GM23338 (cell line): ENCODE results near the gene FAF2. TPM values are rescaled to one million over a fixed set of nuclear protein-coding genes. Genes with fewer than 3 reads are reported as not detected.

ENCODE experiments used
- ATAC-seq: fragments of 200-7000 bp; cut with Tn5 transposase; 3 replicates; pipeline ENCODE4 v1.9.1; 2020
- DNase-seq: peaks from one replicate; pipeline ENCODE4 v3.0.0-alpha.2; 2015; ENCODE audit warnings: low spot score
- H2AFZ ChIP-seq: fragments of 200-600 bp; sonication (generic); 2 replicates; pipeline ENCODE4 v1.8.0; 2016; ENCODE audit warnings: antibody characterized with exemption, mild to moderate bottlenecking, moderate library complexity
- H3F3A ChIP-seq: fragments of 200-600 bp; sonication (generic); replicated peaks from 2 replicates; pipeline ENCODE4 v1.8.0; 2017; ENCODE audit warnings: antibody characterized with exemption, mixed run types, low read depth
- H3K27ac ChIP-seq: fragments of 200-600 bp; sonication (generic); 2 replicates; pipeline ENCODE4 v1.6.1; 2016; ENCODE audit warnings: low read depth
- H3K27me3 ChIP-seq: fragments of 200-600 bp; sonication (generic); 2 replicates; pipeline ENCODE4 v1.8.0; 2016; ENCODE audit warnings: mild to moderate bottlenecking, mixed run types, moderate library complexity; ENCODE audit not compliant: insufficient read depth
- H3K36me3 ChIP-seq: fragments of 200-600 bp; sonication (generic); 2 replicates; pipeline ENCODE4 v1.8.0; 2016; ENCODE audit warnings: mild to moderate bottlenecking; ENCODE audit not compliant: insufficient read depth
- H3K4me1 ChIP-seq: fragments of 200-600 bp; sonication (generic); 2 replicates; pipeline ENCODE4 v1.8.0; 2016; ENCODE audit warnings: mild to moderate bottlenecking, moderate library complexity; ENCODE audit not compliant: insufficient read depth
- H3K4me2 ChIP-seq: fragments of 200-600 bp; sonication (generic); 2 replicates; pipeline ENCODE4 v1.7.1; 2017; ENCODE audit warnings: mixed run types
- H3K4me3 ChIP-seq: fragments of 200-600 bp; sonication (generic); 2 replicates; pipeline ENCODE4 v1.6.1; 2016; ENCODE audit warnings: mixed run types
- H3K79me2 ChIP-seq: fragments of 200-600 bp; sonication (generic); replicated peaks from 2 replicates; pipeline ENCODE4 v1.8.0; 2017; ENCODE audit warnings: mild to moderate bottlenecking; ENCODE audit not compliant: insufficient read depth
- H3K9me2 ChIP-seq: fragments of 200-600 bp; sonication (generic); 2 replicates; pipeline ENCODE4 v1.8.0; 2017; ENCODE audit not compliant: insufficient read depth
- H4K20me1 ChIP-seq: fragments of 200-600 bp; sonication (generic); replicated peaks from 2 replicates; pipeline ENCODE4 v1.8.0; 2017; ENCODE audit warnings: mild to moderate bottlenecking; ENCODE audit not compliant: insufficient read depth
- H3K27ac Mint-ChIP-seq: 2 replicates; pipeline ENCODE4 v1.8.0; 2020; ENCODE audit warnings: inconsistent platforms, mild to moderate bottlenecking, moderate library complexity, mixed read lengths
- H3K27me3 Mint-ChIP-seq: 3 replicates; pipeline ENCODE4 v1.8.0; 2022; ENCODE audit warnings: low read depth, mild to moderate bottlenecking, moderate library complexity, mixed read lengths, inconsistent platforms; ENCODE audit not compliant: insufficient read depth, poor library complexity
- H3K36me3 Mint-ChIP-seq: 3 replicates; pipeline ENCODE4 v1.8.0; 2021; ENCODE audit warnings: low read depth, mild to moderate bottlenecking, inconsistent platforms, moderate library complexity, mixed read lengths
- H3K4me1 Mint-ChIP-seq: 3 replicates; pipeline ENCODE4 v1.8.0; 2020; ENCODE audit warnings: mild to moderate bottlenecking, inconsistent platforms, mixed read lengths
- H3K4me3 Mint-ChIP-seq: 3 replicates; pipeline ENCODE4 v1.8.0; 2021; ENCODE audit warnings: moderate library complexity, mild to moderate bottlenecking, inconsistent platforms, mixed read lengths
- H3K9me3 Mint-ChIP-seq: 3 replicates; pipeline ENCODE4 v1.8.0; 2020; ENCODE audit warnings: moderate library complexity, mild to moderate bottlenecking, inconsistent platforms, mixed read lengths
- CREB1 ChIP-seq: fragments of 250-450 bp; sonication (Bioruptor Pico); IDR thresholded peaks from 2 replicates; pipeline ENCODE4 v1.5.0; 2020; ENCODE audit warnings: low read depth, mild to moderate bottlenecking, moderate library complexity
- EZH2phosphoT487 ChIP-seq: fragments of 200-600 bp; sonication (generic); IDR thresholded peaks from one replicate; pipeline ENCODE4 v1.8.1; 2018; ENCODE audit warnings: antibody characterized with exemption; ENCODE audit not compliant: unreplicated experiment
- JUNB ChIP-seq: IDR thresholded peaks from one replicate; pipeline ENCODE4 v1.6.1; 2016; ENCODE audit warnings: antibody characterized with exemption; ENCODE audit not compliant: unreplicated experiment
- NANOG ChIP-seq: IDR thresholded peaks from 2 replicates; pipeline ENCODE4 v1.6.1; 2016; ENCODE audit warnings: antibody characterized with exemption, borderline replicate concordance
- POLR2AphosphoS5 ChIP-seq: IDR thresholded peaks from 2 replicates; pipeline ENCODE4 v1.6.1; 2016; ENCODE audit warnings: antibody characterized with exemption, low read depth
- ZNF114 ChIP-seq: fragments of 250-450 bp; sonication (Bioruptor Pico); IDR thresholded peaks from 2 replicates; pipeline ENCODE4 v1.5.0; 2020; ENCODE audit warnings: mild to moderate bottlenecking, moderate library complexity
- ZNF331 ChIP-seq: fragments of 250-450 bp; sonication (Bioruptor Pico); IDR thresholded peaks from 2 replicates; pipeline ENCODE4 v1.5.0; 2020; ENCODE audit warnings: low read depth, mild to moderate bottlenecking, moderate library complexity
- polyA plus RNA-seq: library from polyadenylated mRNA; unstranded; fragments of >200 nt; fragmentation: Nextera tagmentation; extraction: Ambion mirVana; gene quantifications from 2 replicates; pipeline ENCODE4 v1.2.1, GENCODE V29; 2016
- total RNA-seq: library from RNA; depleted of rRNA; stranded (reverse); fragments of >200 nt; shearing (Covaris generic); gene quantifications from 2 replicates; pipeline ENCODE4 v1.2.3, GENCODE V29; 2014
- TF ChIP-seq, protein P1 (sequence below), 2 experiments: fragments of 200-600 bp in 1 of 2; sonication (generic) in 1 of 2; conservative IDR thresholded peaks; 2 replicates each; pipeline versions ENCODE4 v1.5.1 to v1.6.1; 2016 to 2017; ENCODE audit warnings: antibody characterized with exemption in 2 of 2, low read depth in 2 of 2, mild to moderate bottlenecking in 2 of 2, moderate library complexity in 1 of 2
- TF ChIP-seq, protein P2 (sequence below): IDR thresholded peaks from one replicate; pipeline ENCODE4 v1.6.1; 2018; ENCODE audit warnings: antibody characterized with exemption; ENCODE audit not compliant: unreplicated experiment
- TF ChIP-seq, protein P3 (sequence below): IDR thresholded peaks from 2 replicates; pipeline ENCODE4 v1.6.1; 2016; ENCODE audit warnings: antibody characterized with exemption
- TF ChIP-seq, protein P4 (sequence below): fragments of 250-450 bp; sonication (Bioruptor Pico); IDR thresholded peaks from 2 replicates; pipeline ENCODE4 v1.5.0; 2020; ENCODE audit warnings: mild to moderate bottlenecking, moderate library complexity

Gene FAF2
- total and polyA plus RNA-seq, 2 experiments from 2014 or later, result 32.8 to 37.6 TPM

DNA sequence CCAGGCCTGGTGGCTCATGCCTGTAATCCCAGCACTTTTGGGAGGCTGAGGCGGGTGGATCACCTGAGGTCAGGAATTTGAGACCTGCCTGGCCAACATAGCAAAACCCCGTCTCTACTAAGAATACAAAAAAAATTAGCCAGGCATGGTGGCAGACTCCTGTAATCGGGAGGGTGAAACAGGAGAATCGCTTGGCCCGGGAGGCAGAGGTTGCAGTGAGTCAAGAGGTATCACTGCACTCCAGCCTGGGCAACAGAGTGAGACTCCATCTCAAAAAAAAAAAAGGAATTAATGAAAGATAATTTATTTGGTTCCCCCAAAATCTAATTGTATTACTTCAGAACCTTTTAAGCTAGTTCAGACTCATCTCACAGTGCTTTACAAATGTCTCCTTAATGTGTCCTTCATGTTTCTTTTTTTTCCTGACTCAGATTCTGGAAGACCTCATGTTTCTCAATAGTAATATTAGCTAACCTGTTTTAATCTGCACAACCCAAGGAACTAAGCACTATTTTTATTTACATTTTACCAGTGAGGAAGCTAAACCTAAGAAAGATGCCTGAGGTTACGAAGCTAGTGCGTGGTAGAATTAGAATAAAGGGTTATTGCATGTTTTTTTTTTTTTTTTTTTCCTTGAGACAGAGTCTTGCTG, 15.1 kb downstream of the FAF2 start:
- Mint-ChIP-seq H3K9me3 (no peaks in the 10 kb centered on the region; the same call in 2 of the 3 replicates), H3K27ac (no peak overlapping the region), H3K4me1 (no peaks in the 10 kb centered on the region), H3K27me3 (peaks cover 5% of the 10 kb centered on the region), H3K36me3 (peaks cover 3% of the 10 kb centered on the region; the same call in 2 of the 3 replicates), H3K4me3 (no peak overlapping the region)
- H3K36me3 ChIP-seq, result no peaks in the 10 kb centered on the region; the same call in 1 of the 2 replicates
- H3K4me1 ChIP-seq, result no peaks in the 10 kb centered on the region
- TF ChIP-seq ZNF331 (no peak), CREB1 (CRISPR knock-in tag) (no peak), ZNF114 (no peak), NANOG (no peak), EZH2phosphoT487 (no peak), POLR2AphosphoS5 (no peak), JUNB (no peak)
- TF ChIP-seq, protein P1, sequence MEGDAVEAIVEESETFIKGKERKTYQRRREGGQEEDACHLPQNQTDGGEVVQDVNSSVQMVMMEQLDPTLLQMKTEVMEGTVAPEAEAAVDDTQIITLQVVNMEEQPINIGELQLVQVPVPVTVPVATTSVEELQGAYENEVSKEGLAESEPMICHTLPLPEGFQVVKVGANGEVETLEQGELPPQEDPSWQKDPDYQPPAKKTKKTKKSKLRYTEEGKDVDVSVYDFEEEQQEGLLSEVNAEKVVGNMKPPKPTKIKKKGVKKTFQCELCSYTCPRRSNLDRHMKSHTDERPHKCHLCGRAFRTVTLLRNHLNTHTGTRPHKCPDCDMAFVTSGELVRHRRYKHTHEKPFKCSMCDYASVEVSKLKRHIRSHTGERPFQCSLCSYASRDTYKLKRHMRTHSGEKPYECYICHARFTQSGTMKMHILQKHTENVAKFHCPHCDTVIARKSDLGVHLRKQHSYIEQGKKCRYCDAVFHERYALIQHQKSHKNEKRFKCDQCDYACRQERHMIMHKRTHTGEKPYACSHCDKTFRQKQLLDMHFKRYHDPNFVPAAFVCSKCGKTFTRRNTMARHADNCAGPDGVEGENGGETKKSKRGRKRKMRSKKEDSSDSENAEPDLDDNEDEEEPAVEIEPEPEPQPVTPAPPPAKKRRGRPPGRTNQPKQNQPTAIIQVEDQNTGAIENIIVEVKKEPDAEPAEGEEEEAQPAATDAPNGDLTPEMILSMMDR (conservative IDR thresholded peaks at IDR 0.05; ENCODE audit: low read depth in 2 of 2), result no peak
- TF ChIP-seq, protein P2, sequence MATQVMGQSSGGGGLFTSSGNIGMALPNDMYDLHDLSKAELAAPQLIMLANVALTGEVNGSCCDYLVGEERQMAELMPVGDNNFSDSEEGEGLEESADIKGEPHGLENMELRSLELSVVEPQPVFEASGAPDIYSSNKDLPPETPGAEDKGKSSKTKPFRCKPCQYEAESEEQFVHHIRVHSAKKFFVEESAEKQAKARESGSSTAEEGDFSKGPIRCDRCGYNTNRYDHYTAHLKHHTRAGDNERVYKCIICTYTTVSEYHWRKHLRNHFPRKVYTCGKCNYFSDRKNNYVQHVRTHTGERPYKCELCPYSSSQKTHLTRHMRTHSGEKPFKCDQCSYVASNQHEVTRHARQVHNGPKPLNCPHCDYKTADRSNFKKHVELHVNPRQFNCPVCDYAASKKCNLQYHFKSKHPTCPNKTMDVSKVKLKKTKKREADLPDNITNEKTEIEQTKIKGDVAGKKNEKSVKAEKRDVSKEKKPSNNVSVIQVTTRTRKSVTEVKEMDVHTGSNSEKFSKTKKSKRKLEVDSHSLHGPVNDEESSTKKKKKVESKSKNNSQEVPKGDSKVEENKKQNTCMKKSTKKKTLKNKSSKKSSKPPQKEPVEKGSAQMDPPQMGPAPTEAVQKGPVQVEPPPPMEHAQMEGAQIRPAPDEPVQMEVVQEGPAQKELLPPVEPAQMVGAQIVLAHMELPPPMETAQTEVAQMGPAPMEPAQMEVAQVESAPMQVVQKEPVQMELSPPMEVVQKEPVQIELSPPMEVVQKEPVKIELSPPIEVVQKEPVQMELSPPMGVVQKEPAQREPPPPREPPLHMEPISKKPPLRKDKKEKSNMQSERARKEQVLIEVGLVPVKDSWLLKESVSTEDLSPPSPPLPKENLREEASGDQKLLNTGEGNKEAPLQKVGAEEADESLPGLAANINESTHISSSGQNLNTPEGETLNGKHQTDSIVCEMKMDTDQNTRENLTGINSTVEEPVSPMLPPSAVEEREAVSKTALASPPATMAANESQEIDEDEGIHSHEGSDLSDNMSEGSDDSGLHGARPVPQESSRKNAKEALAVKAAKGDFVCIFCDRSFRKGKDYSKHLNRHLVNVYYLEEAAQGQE, result no peak
- TF ChIP-seq, protein P3, sequence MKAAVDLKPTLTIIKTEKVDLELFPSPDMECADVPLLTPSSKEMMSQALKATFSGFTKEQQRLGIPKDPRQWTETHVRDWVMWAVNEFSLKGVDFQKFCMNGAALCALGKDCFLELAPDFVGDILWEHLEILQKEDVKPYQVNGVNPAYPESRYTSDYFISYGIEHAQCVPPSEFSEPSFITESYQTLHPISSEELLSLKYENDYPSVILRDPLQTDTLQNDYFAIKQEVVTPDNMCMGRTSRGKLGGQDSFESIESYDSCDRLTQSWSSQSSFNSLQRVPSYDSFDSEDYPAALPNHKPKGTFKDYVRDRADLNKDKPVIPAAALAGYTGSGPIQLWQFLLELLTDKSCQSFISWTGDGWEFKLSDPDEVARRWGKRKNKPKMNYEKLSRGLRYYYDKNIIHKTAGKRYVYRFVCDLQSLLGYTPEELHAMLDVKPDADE, result no peak
- TF ChIP-seq, protein P4, sequence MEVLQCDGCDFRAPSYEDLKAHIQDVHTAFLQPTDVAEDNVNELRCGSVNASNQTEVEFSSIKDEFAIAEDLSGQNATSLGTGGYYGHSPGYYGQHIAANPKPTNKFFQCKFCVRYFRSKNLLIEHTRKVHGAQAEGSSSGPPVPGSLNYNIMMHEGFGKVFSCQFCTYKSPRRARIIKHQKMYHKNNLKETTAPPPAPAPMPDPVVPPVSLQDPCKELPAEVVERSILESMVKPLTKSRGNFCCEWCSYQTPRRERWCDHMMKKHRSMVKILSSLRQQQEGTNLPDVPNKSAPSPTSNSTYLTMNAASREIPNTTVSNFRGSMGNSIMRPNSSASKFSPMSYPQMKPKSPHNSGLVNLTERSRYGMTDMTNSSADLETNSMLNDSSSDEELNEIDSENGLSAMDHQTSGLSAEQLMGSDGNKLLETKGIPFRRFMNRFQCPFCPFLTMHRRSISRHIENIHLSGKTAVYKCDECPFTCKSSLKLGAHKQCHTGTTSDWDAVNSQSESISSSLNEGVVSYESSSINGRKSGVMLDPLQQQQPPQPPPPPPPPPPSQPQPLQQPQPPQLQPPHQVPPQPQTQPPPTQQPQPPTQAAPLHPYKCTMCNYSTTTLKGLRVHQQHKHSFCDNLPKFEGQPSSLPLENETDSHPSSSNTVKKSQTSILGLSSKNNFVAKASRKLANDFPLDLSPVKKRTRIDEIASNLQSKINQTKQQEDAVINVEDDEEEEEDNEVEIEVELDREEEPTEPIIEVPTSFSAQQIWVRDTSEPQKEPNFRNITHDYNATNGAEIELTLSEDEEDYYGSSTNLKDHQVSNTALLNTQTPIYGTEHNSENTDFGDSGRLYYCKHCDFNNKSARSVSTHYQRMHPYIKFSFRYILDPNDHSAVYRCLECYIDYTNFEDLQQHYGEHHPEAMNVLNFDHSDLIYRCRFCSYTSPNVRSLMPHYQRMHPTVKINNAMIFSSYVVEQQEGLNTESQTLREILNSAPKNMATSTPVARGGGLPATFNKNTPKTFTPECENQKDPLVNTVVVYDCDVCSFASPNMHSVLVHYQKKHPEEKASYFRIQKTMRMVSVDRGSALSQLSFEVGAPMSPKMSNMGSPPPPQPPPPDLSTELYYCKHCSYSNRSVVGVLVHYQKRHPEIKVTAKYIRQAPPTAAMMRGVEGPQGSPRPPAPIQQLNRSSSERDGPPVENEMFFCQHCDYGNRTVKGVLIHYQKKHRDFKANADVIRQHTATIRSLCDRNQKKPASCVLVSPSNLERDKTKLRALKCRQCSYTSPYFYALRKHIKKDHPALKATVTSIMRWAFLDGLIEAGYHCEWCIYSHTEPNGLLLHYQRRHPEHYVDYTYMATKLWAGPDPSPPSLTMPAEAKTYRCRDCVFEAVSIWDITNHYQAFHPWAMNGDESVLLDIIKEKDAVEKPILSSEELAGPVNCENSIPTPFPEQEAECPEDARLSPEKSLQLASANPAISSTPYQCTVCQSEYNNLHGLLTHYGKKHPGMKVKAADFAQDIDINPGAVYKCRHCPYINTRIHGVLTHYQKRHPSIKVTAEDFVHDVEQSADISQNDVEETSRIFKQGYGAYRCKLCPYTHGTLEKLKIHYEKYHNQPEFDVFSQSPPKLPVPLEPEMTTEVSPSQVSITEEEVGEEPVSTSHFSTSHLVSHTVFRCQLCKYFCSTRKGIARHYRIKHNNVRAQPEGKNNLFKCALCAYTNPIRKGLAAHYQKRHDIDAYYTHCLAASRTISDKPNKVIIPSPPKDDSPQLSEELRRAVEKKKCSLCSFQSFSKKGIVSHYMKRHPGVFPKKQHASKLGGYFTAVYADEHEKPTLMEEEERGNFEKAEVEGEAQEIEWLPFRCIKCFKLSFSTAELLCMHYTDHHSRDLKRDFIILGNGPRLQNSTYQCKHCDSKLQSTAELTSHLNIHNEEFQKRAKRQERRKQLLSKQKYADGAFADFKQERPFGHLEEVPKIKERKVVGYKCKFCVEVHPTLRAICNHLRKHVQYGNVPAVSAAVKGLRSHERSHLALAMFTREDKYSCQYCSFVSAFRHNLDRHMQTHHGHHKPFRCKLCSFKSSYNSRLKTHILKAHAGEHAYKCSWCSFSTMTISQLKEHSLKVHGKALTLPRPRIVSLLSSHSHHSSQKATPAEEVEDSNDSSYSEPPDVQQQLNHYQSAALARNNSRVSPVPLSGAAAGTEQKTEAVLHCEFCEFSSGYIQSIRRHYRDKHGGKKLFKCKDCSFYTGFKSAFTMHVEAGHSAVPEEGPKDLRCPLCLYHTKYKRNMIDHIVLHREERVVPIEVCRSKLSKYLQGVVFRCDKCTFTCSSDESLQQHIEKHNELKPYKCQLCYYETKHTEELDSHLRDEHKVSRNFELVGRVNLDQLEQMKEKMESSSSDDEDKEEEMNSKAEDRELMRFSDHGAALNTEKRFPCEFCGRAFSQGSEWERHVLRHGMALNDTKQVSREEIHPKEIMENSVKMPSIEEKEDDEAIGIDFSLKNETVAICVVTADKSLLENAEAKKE (CRISPR knock-in tag), result no peak
- no peaks in the 10 kb centered on the region for H3K9me2 ChIP-seq
- DNase-seq (no peak), ATAC-seq (no peak)
- H3F3A ChIP-seq, result no peaks in the 10 kb centered on the region; the same call in 1 of the 2 replicates
- no peak overlapping the region for H3K4me2 ChIP-seq
- H4K20me1 ChIP-seq, result peaks cover 59% of the 10 kb centered on the region
- H3K79me2 ChIP-seq, result peaks cover 94% of the 10 kb centered on the region
- no peaks in the 10 kb centered on the region for H3K27me3 ChIP-seq
- no peak overlapping the region for H3K4me3 ChIP-seq
- H2AFZ ChIP-seq, result no peak overlapping the region
- H3K27ac ChIP-seq, result no peak overlapping the region
